HG03354 (cell line): ENCODE data around the gene ABLIM1.

Experiments used
- ATAC-seq: cut with Tn5 transposase; IDR thresholded peaks from one replicate; pipeline ENCODE4 v1.9.1; 2021; ENCODE audit warnings: mild to moderate bottlenecking; ENCODE audit not compliant: unreplicated experiment, poor library complexity, severe bottlenecking

The ABLIM1 gene

DNA sequence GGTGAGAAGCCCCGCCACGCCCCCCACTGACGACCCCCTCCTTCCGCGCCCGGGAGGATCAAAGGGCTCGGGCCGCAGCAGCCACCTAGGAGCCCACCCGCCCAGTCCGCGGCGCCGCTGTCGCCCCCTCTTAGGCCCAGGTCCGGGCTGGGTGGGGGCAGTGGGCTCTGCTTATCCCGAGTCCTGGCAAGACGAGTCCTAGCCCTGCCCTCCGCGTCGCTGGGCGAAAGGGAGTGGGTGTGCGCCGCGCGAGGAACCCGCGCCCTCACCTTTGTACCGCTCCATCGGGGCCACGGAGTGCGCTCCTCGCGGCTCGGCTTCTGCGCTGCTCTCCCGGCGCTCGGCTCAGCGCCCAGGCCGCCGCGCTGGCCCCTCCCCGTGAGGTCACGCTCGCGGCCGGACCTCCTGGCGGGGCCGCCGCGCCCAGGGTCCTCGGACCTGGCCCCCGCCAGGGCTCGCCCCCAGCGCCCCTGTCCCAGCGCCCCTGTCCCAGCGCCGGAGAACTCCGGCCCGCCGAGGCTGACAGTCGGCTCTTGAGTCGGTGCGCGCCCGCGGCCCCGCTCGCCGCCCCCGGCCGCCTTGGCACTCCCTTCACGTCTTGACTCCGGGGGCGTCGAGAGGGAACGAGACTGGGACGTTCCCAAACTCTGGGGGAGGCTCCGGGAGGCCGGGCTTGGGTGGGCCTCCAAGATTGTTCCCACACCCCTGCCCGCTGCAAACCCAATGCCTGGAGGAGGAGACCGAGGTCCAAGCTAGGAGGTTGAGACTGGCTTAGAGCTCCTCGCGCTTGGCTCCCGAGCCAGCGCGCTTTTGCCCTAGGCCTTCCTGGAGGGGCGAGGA is 253.7 kb downstream of the ABLIM1 start, which contains the start of gene AFAP1L2:
AFAP1L2 (minus strand) TSS at position 332 of the 840 bp plus-strand sequence; CDS start at position 285, 47 bp downstream.
- no peak for ATAC-seq

DNA sequence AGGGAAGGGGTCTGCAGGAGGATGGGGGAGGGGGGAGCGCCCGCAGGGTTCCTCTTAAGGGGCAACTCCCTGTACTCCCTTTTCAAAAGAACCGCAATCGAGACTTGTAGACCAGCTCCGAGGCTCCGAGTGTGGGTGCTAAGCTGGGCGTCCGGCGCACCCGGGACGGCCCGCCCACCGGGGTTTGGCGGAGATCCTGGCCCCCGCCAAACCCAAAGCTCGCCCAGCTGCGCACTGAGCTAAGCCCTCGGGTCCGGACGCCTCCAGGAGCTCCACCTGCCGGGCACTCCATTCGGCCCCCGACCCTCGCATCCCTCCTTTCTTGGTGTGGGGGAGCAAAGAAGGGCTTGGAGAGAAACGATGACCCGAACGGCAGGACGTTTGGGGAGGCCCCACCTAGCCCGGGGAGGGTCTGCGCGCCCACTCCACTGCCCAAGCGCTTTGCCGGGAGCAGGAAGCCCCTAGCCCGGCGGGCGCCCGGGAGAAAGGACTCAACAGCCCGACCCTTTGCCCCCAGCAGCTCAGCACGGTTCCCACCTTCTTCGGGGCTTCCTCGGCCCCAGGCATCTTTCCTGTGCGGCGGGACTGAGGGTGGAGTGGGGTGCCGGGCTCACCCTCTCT is 254.4 kb downstream of the ABLIM1 start:
- no peak for ATAC-seq

GRCh38 chr10:114402871-114403540 is 255.1 kb downstream of the ABLIM1 start:
- ATAC-seq = no peak

GRCh38 chr10:114402233-114402632 is 255.8 kb downstream of the ABLIM1 start:
- no peak for ATAC-seq

- ATAC-seq = no peak
These were observed 256.8 kb downstream of the ABLIM1 start for GRCh38 chr10:114401195-114401791.

- no peak for ATAC-seq
These were observed 258.0 kb downstream of the ABLIM1 start for GRCh38 chr10:114400091-114400490.

- ATAC-seq = no peak
These were observed 258.5 kb downstream of the ABLIM1 start for GRCh38 chr10:114399576-114399975.

- ATAC-seq = no peak
These were observed 259.3 kb downstream of the ABLIM1 start for GRCh38 chr10:114398587-114399331.

- no peak for ATAC-seq
These were observed 260.4 kb downstream of the ABLIM1 start for GRCh38 chr10:114397651-114398145.

- ATAC-seq = no peak
These were observed 261.6 kb downstream of the ABLIM1 start for GRCh38 chr10:114396464-114396863.

DNA sequence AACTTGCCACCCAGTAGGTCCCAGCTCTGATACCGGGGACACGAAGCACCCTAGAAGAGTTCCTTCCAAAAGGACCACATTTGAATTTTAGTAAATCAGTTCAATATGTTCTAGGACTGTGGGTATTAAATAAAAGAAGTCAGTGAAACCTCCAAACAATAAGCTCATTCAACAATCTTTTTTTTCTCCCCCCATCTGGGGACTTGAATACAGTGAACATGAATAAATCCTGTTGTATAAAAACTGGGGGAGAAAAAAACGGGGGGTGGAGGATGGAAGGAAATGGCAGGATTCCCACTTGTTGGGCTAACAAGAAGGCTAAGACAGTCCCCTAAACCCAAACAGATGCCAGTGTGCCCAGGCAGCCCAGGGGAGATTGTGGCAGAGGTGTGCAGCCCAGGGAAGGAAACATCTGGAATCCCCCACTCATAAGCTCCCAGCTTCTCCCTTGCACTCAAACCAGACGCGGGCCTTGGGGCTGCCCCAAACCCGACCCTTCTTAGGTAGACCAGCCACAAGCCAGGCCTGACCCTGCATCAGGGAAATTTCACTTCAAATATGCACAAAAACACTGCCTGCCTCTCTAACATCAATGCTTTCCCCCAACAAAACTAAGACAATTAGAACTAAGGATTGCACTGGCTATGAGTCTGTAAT is 262.6 kb downstream of the ABLIM1 start:
- ATAC-seq = no peak

DNA sequence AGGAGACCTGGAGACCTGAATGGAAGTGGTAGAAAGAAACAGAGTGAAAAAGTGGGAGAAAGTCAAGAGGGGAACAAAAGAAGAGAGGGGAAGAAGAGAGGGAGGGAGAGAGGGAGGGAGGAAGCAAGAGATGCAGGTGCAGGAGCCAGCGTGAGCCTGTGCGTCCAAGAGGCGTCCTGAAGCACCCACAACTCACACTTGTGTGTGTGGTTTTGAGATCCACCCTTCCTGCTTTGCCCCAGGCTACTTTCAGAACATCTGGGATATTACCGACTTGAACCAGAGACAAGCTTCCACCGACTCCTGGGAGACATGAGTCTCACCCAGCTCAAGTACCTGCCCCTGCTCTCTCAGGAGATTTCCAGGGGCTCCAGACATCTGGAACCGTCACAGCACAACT is 263.5 kb downstream of the ABLIM1 start:
- no peak for ATAC-seq

DNA sequence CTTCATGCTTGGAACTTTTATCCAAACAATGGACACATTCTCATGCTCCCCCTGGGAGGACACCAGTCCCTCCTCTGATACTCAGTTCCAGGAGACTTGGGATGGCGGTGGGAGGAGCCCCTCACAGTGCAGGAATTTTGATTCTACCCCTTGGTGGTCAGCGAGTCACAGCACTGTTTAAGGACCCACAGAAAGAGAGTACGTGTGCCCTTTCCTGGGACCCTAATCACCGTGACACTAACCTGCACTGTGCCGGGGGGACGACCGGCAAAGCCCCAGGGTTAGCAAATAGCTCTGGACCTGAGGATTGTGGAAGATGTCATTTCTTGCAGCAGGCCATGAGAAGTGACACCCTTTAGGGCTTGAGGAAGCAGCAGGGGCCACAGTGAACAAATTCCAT is 264.2 kb downstream of the ABLIM1 start:
- ATAC-seq = no peak

GRCh38 chr10:114393482-114393881 is 264.6 kb downstream of the ABLIM1 start:
- no peak for ATAC-seq

GRCh38 chr10:114392112-114392835 is 265.8 kb downstream of the ABLIM1 start:
- ATAC-seq = no peak

- no peak for ATAC-seq
These were observed 266.5 kb downstream of the ABLIM1 start for GRCh38 chr10:114391599-114391998.

- ATAC-seq = no peak
These were observed 268.6 kb downstream of the ABLIM1 start for GRCh38 chr10:114389426-114389825.

- ATAC-seq = no peak
These were observed 269.8 kb downstream of the ABLIM1 start for GRCh38 chr10:114388275-114388674.
